ENCODE results near the gene ZACN. TPM values are rescaled to one million over a fixed set of nuclear protein-coding genes. Genes with fewer than 3 reads are reported as not detected.

The ZACN gene
- total RNA-seq, 1 donor from 2014 or later, result 0.23 TPM

- H3K9me3 Mint-ChIP-seq (ENCODE audit: unreplicated experiment), result no peaks in the 10 kb centered on the region
These were observed 23.9 kb downstream of the ZACN start for GRCh38 chr17:76102944-76103273.

GRCh38 chr17:76103274-76104139 is 24.5 kb downstream of the ZACN start, which contains the start of gene EXOC7:
Gene EXOC7, minus strand, starts transcription at chr17:76103787. Its CDS starts 95 bp downstream, at chr17:76103692.
- Histone ChIP-seq H3K27ac (ENCODE audit: low read depth, low read length) (peak within 1 kb of the TSS; percentile 80), H3K4me1 (ENCODE audit: insufficient read depth, low read length) (peaks cover 9% of the 10 kb centered on the region), H3K36me3 (ENCODE audit: insufficient read depth, low read length) (peaks cover 17% of the 10 kb centered on the region), H3K27me3 (ENCODE audit: insufficient read depth, low read length) (no peaks in the 10 kb centered on the region), H2AFZ (ENCODE audit: low read depth, low read length) (peak within 1 kb of the TSS; percentile 98), H4K20me1 (ENCODE audit: insufficient read depth, low read length) (peaks cover 12% of the 10 kb centered on the region), H3K4me2 (ENCODE audit: low read length) (peak within 1 kb of the TSS; percentile 100), H3K9ac (ENCODE audit: low read length) (peak within 1 kb of the TSS; percentile 91), H3K9me3 (ENCODE audit: insufficient read depth, low read depth, low read length) (no peaks in the 10 kb centered on the region), H3K79me2 (ENCODE audit: insufficient read depth, low read length) (peaks cover 28% of the 10 kb centered on the region), H3K4me3 (ENCODE audit: insufficient read depth, low read depth, low read length) (peak within 1 kb of the TSS; percentile 89)
- H3K4me3 Mint-ChIP-seq (ENCODE audit: unreplicated experiment), result peak within 1 kb of the TSS; percentile 99
- TF ChIP-seq EZH2 (IDR thresholded peaks at IDR 0.05; ENCODE audit: insufficient read depth, low read length), result no peak
- TF ChIP-seq, protein P1, sequence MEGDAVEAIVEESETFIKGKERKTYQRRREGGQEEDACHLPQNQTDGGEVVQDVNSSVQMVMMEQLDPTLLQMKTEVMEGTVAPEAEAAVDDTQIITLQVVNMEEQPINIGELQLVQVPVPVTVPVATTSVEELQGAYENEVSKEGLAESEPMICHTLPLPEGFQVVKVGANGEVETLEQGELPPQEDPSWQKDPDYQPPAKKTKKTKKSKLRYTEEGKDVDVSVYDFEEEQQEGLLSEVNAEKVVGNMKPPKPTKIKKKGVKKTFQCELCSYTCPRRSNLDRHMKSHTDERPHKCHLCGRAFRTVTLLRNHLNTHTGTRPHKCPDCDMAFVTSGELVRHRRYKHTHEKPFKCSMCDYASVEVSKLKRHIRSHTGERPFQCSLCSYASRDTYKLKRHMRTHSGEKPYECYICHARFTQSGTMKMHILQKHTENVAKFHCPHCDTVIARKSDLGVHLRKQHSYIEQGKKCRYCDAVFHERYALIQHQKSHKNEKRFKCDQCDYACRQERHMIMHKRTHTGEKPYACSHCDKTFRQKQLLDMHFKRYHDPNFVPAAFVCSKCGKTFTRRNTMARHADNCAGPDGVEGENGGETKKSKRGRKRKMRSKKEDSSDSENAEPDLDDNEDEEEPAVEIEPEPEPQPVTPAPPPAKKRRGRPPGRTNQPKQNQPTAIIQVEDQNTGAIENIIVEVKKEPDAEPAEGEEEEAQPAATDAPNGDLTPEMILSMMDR (IDR thresholded peaks at IDR 0.05; ENCODE audit: insufficient read depth, low read depth, low read length), result no peak
- H3K36me3 Mint-ChIP-seq (ENCODE audit: low read depth, unreplicated experiment), result peaks cover 10% of the 10 kb centered on the region
- peak; percentile 58 for DNase-seq (ENCODE audit: low read depth)
- H3K27ac Mint-ChIP-seq (ENCODE audit: unreplicated experiment), result peak within 1 kb of the TSS; percentile 91
- no peak for FAIRE-seq
- no peaks in the 10 kb centered on the region for H3K9me3 Mint-ChIP-seq (ENCODE audit: unreplicated experiment)
- H3K27me3 Mint-ChIP-seq (ENCODE audit: low read depth, unreplicated experiment), result no peaks in the 10 kb centered on the region
- H3K4me1 Mint-ChIP-seq (ENCODE audit: low read depth, unreplicated experiment), result peaks cover 4% of the 10 kb centered on the region

More at GRCh38 chr17:76102944-76103273, 23.9 kb downstream of the ZACN start:
- H3K27ac Mint-ChIP-seq (ENCODE audit: unreplicated experiment), result peak overlapping the region; percentile 91
- peaks cover 10% of the 10 kb centered on the region for H3K36me3 Mint-ChIP-seq (ENCODE audit: low read depth, unreplicated experiment)
- Histone ChIP-seq H4K20me1 (ENCODE audit: insufficient read depth, low read length) (peaks cover 12% of the 10 kb centered on the region), H3K4me1 (ENCODE audit: insufficient read depth, low read length) (peaks cover 9% of the 10 kb centered on the region), H3K9ac (ENCODE audit: low read length) (peak overlapping the region; percentile 91), H2AFZ (ENCODE audit: low read depth, low read length) (peak overlapping the region; percentile 98), H3K27ac (ENCODE audit: low read depth, low read length) (peak overlapping the region; percentile 80), H3K4me3 (ENCODE audit: insufficient read depth, low read depth, low read length) (peak overlapping the region; percentile 89), H3K9me3 (ENCODE audit: insufficient read depth, low read depth, low read length) (no peaks in the 10 kb centered on the region), H3K27me3 (ENCODE audit: insufficient read depth, low read length) (no peaks in the 10 kb centered on the region), H3K36me3 (ENCODE audit: insufficient read depth, low read length) (peaks cover 17% of the 10 kb centered on the region), H3K79me2 (ENCODE audit: insufficient read depth, low read length) (peaks cover 28% of the 10 kb centered on the region), H3K4me2 (ENCODE audit: low read length) (peak overlapping the region; percentile 100)
- FAIRE-seq, result no peak
- H3K4me3 Mint-ChIP-seq (ENCODE audit: unreplicated experiment), result peak overlapping the region; percentile 99
- no peaks in the 10 kb centered on the region for H3K27me3 Mint-ChIP-seq (ENCODE audit: low read depth, unreplicated experiment)
- TF ChIP-seq EZH2 (IDR thresholded peaks at IDR 0.05; ENCODE audit: insufficient read depth, low read length), result no peak
- TF ChIP-seq, protein P1 (IDR thresholded peaks at IDR 0.05; ENCODE audit: insufficient read depth, low read depth, low read length), result no peak
- peaks cover 4% of the 10 kb centered on the region for H3K4me1 Mint-ChIP-seq (ENCODE audit: low read depth, unreplicated experiment)
- DNase-seq (ENCODE audit: low read depth), result no peak

Measured in astrocyte (in vitro differentiated cells and primary cell).